Renal cortex interstitium (tissue), 11 donors: ENCODE measurements around the gene PPP1R12C. TPM values are rescaled to one million over a fixed set of nuclear protein-coding genes. Genes with fewer than 3 reads are reported as not detected.

Experiments
- DNase-seq, 11 donors: peaks; one replicate each; pipeline ENCODE4 v3.0.0-alpha.2; 2013; ENCODE audit warnings: low read depth in 9 of 11, low spot score in 4 of 11; ENCODE audit errors: extremely low read depth in 1 of 11
- polyA plus RNA-seq, 3 donors: library from polyadenylated mRNA; unstranded; fragments of 120-200 nt; gene quantifications; one replicate each; pipeline ENCODE4 v1.2.1, GENCODE V29; 2013; ENCODE audit not compliant: insufficient read length in 3 of 3

Gene PPP1R12C
- polyA plus RNA-seq, 3 donors: 66.4 to 116 (median 95.8) TPM

DNA sequence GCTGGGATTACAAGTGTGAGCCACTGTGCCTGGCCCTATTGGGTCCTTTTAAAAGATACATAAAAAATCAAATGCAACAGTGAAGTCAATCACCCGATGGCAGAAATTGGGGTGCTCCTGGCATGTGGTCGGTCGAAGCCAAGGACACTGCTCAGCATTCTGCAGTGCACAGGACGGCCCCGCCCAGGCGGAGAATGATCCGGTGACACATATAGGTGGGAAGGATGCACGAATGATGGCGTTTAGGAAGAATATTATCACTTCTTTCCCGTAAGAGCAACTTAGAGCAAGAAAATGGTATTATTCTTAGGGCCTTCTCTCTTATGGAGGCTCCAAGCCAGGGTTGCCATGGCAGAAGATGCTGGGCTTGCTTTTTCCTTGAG, 76.2 kb downstream of the PPP1R12C start:
- DNase-seq: no peak

Other genes starting within 250 kb of the PPP1R12C start
- under 1 TPM; 0.14 to 0.68 (median 0.25) TPM for gene FCAR, start 243.4 kb downstream of the PPP1R12C start, polyA plus RNA-seq
- gene NCR1, start 211.5 kb downstream of the PPP1R12C start, polyA plus RNA-seq: under 1 TPM in 2 of 3 donors, not detected in 1; 0.09 to 0.14 TPM
- not detected for gene NLRP7, start 170.1 kb downstream of the PPP1R12C start, polyA plus RNA-seq
- 10 to 100 TPM in 2 of 3 donors, 1 to 10 TPM in 1; 6.4 to 22.0 (median 17.9) TPM for gene NLRP2, start 151.3 kb downstream of the PPP1R12C start, polyA plus RNA-seq
- under 1 TPM; 0.37 to 0.68 (median 0.39) TPM for gene GP6, start 79.4 kb downstream of the PPP1R12C start, polyA plus RNA-seq
- gene RDH13, start 54.5 kb downstream of the PPP1R12C start, polyA plus RNA-seq: 10 to 100 TPM; 13.6 to 27.1 (median 15.9) TPM
- 10 to 100 TPM; 48.0 to 77.9 (median 61.6) TPM for gene EPS8L1, start 41.8 kb downstream of the PPP1R12C start, polyA plus RNA-seq
- gene TNNT1, start 31.6 kb upstream of the PPP1R12C start, polyA plus RNA-seq: 1 to 10 TPM; 2.7 to 7.0 (median 4.5) TPM
- gene TNNI3, start 40.1 kb upstream of the PPP1R12C start, polyA plus RNA-seq: 1 to 10 TPM; 3.4 to 3.7 (median 3.5) TPM
- gene DNAAF3, start 49.0 kb upstream of the PPP1R12C start, polyA plus RNA-seq: 1 to 10 TPM; 6.6 to 9.9 (median 8.1) TPM
- gene SYT5, start 62.7 kb upstream of the PPP1R12C start, polyA plus RNA-seq: under 1 TPM; 0.11 to 0.47 (median 0.44) TPM
- under 1 TPM; 0.09 to 0.16 (median 0.12) TPM for gene PTPRH, start 91.9 kb upstream of the PPP1R12C start, polyA plus RNA-seq
- gene TMEM86B, start 111.1 kb upstream of the PPP1R12C start, polyA plus RNA-seq: 1 to 10 TPM; 2.6 to 7.1 (median 4.2) TPM
- 10 to 100 TPM; 39.3 to 52.1 (median 48.9) TPM for gene PPP6R1, start 141.4 kb upstream of the PPP1R12C start, polyA plus RNA-seq
- gene HSPBP1, start 162.5 kb upstream of the PPP1R12C start, polyA plus RNA-seq: 10 to 100 TPM; 23.2 to 41.2 (median 39.2) TPM
- gene BRSK1, start 166.4 kb upstream of the PPP1R12C start, polyA plus RNA-seq: 10 to 100 TPM; 12.7 to 16.2 (median 14.6) TPM
- 1 to 10 TPM in 1 of 3 donors, under 1 TPM in 2; 0.72 to 2.1 (median 0.90) TPM for gene TMEM150B, start 207.7 kb upstream of the PPP1R12C start, polyA plus RNA-seq
- 10 to 100 TPM; 16.5 to 34.5 (median 23.4) TPM for gene KMT5C, start 222.2 kb upstream of the PPP1R12C start, polyA plus RNA-seq
- 1 to 10 TPM in 2 of 3 donors, under 1 TPM in 1; 0.82 to 1.9 (median 1.2) TPM for gene COX6B2, start 237.1 kb upstream of the PPP1R12C start, polyA plus RNA-seq
- gene GARIN5B, start 245.6 kb upstream of the PPP1R12C start, polyA plus RNA-seq: under 1 TPM; 0.12 to 0.24 (median 0.13) TPM